Caco-2 (cell line): ENCODE measurements around the gene ATP1A4. TPM values are rescaled to one million over a fixed set of nuclear protein-coding genes. Genes with fewer than 3 reads are reported as not detected.

Source experiments
- BruUV-seq: library from RNA; stranded (reverse); fragments of 400-500 nt; replicated peaks from 2 replicates; lab custom pipeline; 2021; lab: Mats Ljungman, UMichigan
- CTCF ChIA-PET: fragments of 300-600 bp; sonication (Branson Sonifier 250); formaldehyde crosslinking; loops from one replicate; lab custom pipeline; 2022; ENCODE audit warnings: antibody characterized with exemption; lab: Charles Lee
- POLR2A ChIA-PET: fragments of 300-600 bp; sonication (Branson Sonifier 250); formaldehyde crosslinking; loops from one replicate; lab custom pipeline; 2022; ENCODE audit warnings: antibody characterized with exemption; lab: Charles Lee
- DNase-seq, 2 experiments: peaks; one replicate each; pipeline versions ENCODE4 v3.0.0 to v3.0.0-alpha.2; 2020 to 2022
- H3K27me3 ChIP-seq: replicated peaks from 2 replicates; pipeline ENCODE4 v1.6.0; 2011; ENCODE audit warnings: low read length; ENCODE audit not compliant: control insufficient read depth, insufficient read depth
- H3K36me3 ChIP-seq: 2 replicates; pipeline ENCODE4 v1.5.1; 2011; ENCODE audit warnings: low read length; ENCODE audit not compliant: control insufficient read depth, insufficient read depth
- H3K4me1 ChIP-seq: fragments of 250-450 bp; sonication (Bioruptor Pico); 2 replicates; pipeline ENCODE4 v1.5.1; 2020; ENCODE audit warnings: mild to moderate bottlenecking
- H3K4me3 ChIP-seq: 2 replicates; pipeline ENCODE4 v1.5.1; 2011; ENCODE audit warnings: low read depth, mild to moderate bottlenecking, control low read depth, low read length
- H3K9me3 ChIP-seq: fragments of 250-450 bp; sonication (Bioruptor Pico); 2 replicates; pipeline ENCODE4 v1.5.1; 2020; ENCODE audit warnings: mild to moderate bottlenecking, moderate library complexity
- H3K27ac Mint-ChIP-seq: one replicate; pipeline ENCODE4 v1.8.0; 2022; ENCODE audit warnings: mixed read lengths; ENCODE audit not compliant: unreplicated experiment
- H3K27me3 Mint-ChIP-seq: one replicate; pipeline ENCODE4 v1.8.0; 2022; ENCODE audit warnings: mixed read lengths; ENCODE audit not compliant: insufficient read depth, unreplicated experiment
- H3K36me3 Mint-ChIP-seq: one replicate; pipeline ENCODE4 v1.8.0; 2022; ENCODE audit warnings: mild to moderate bottlenecking, mixed read lengths; ENCODE audit not compliant: insufficient read depth, unreplicated experiment
- H3K4me1 Mint-ChIP-seq: one replicate; pipeline ENCODE4 v1.8.0; 2022; ENCODE audit warnings: low read depth, mixed read lengths; ENCODE audit not compliant: unreplicated experiment
- H3K4me3 Mint-ChIP-seq: one replicate; pipeline ENCODE4 v1.8.0; 2022; ENCODE audit warnings: mild to moderate bottlenecking, moderate library complexity, mixed read lengths; ENCODE audit not compliant: unreplicated experiment
- H3K9me3 Mint-ChIP-seq: one replicate; pipeline ENCODE4 v1.8.0; 2022; ENCODE audit warnings: mixed read lengths; ENCODE audit not compliant: unreplicated experiment
- CTCF ChIP-seq, 2 experiments: fragments of 200-600 bp in 1 of 2; IDR thresholded peaks; 1 replicate in 1 of 2; 2 replicates in 1 of 2; pipeline versions ENCODE4 v1.5.1 to v1.8.0; 2011 to 2022; ENCODE audit warnings: antibody characterized with exemption in 1 of 2, control low read depth in 1 of 2, inconsistent platforms in 1 of 2, low read depth in 1 of 2, low read length in 1 of 2, mild to moderate bottlenecking in 1 of 2, moderate library complexity in 1 of 2; ENCODE audit not compliant: insufficient read depth in 1 of 2, severe bottlenecking in 1 of 2, unreplicated experiment in 1 of 2
- intact Hi-C: fragments of 100-400 bp; cut with micrococcal nuclease; formaldehyde crosslinking; loops from one replicate; pipeline ENCODE4 v1.10.0; 2022; ENCODE audit not compliant: unreplicated experiment
- total RNA-seq: library from RNA; stranded (reverse); gene quantifications from 2 replicates; pipeline ENCODE4 v1.2.3, GENCODE V29; 2022

ATP1A4 gene
- total RNA-seq, 1 experiment from 2014 or later: not detected

- no peaks in the 10 kb centered on the region for H3K4me1 Mint-ChIP-seq
- H3K36me3 Mint-ChIP-seq: no peaks in the 10 kb centered on the region
- no peaks in the 10 kb centered on the region for H3K27me3 Mint-ChIP-seq
- H3K4me1 ChIP-seq: peaks cover 17% of the 10 kb centered on the region
- ChIA-PET POLR2A (no interaction called here), CTCF (interaction anchor here (0.6 to 3.5 kb wide), 28 partner anchors 8 to 249 kb away, joined by 3 to 106 read pairs (median 5); partner anchors contain the start of genes DCAF8, IGSF8, IGSF9 and PEA15)
- H3K9me3 Mint-ChIP-seq: no peaks in the 10 kb centered on the region
- H3K27ac Mint-ChIP-seq: no peak overlapping the region
- intact Hi-C loops: loop anchor here (1.0 to 2.0 kb wide), 6 partner anchors 25 to 182 kb away; no protein-coding TSS in a partner anchor
- DNase-seq: no peak
- TF ChIP-seq CTCF (IDR thresholded peaks at IDR 0.05; ENCODE audit: insufficient read depth in 1 of 2, low read depth in 1 of 2, low read length in 1 of 2, severe bottlenecking in 1 of 2, unreplicated experiment in 1 of 2): no peak
- H3K4me3 ChIP-seq: no peak overlapping the region
- no peaks in the 10 kb centered on the region for H3K27me3 ChIP-seq
- no peaks in the 10 kb centered on the region for H3K9me3 ChIP-seq
- no peaks in the 10 kb centered on the region for H3K36me3 ChIP-seq
- no peak overlapping the region for H3K4me3 Mint-ChIP-seq
- BruUV-seq: no TSS peak
Measured at GRCh38 chr1:160193832-160194736, 42.7 kb downstream of the ATP1A4 start.

GRCh38 chr1:160194737-160195059, 43.3 kb downstream of the ATP1A4 start:
- H3K4me3 Mint-ChIP-seq: no peak overlapping the region
- no peak for DNase-seq
- no peaks in the 10 kb centered on the region for H3K4me1 Mint-ChIP-seq
- H3K4me3 ChIP-seq: no peak overlapping the region
- intact Hi-C loops: no loop called here
- no peaks in the 10 kb centered on the region for H3K9me3 Mint-ChIP-seq
- peaks cover 17% of the 10 kb centered on the region for H3K4me1 ChIP-seq
- H3K27me3 ChIP-seq: no peaks in the 10 kb centered on the region
- no peaks in the 10 kb centered on the region for H3K36me3 Mint-ChIP-seq
- POLR2A ChIA-PET: no interaction called here
- H3K9me3 ChIP-seq: no peaks in the 10 kb centered on the region
- no peak overlapping the region for H3K27ac Mint-ChIP-seq
- no peaks in the 10 kb centered on the region for H3K36me3 ChIP-seq
- TF ChIP-seq CTCF (IDR thresholded peaks at IDR 0.05; ENCODE audit: insufficient read depth in 1 of 2, low read depth in 1 of 2, low read length in 1 of 2, severe bottlenecking in 1 of 2, unreplicated experiment in 1 of 2): no peak
- no peaks in the 10 kb centered on the region for H3K27me3 Mint-ChIP-seq
- BruUV-seq: no TSS peak
- CTCF ChIA-PET: no interaction called here

GRCh38 chr1:160196143-160196542, 44.7 kb downstream of the ATP1A4 start:
- BruUV-seq: no TSS peak
- no peaks in the 10 kb centered on the region for H3K27me3 ChIP-seq
- Mint-ChIP-seq H3K27ac (no peak overlapping the region), H3K4me1 (no peaks in the 10 kb centered on the region), H3K9me3 (no peaks in the 10 kb centered on the region), H3K4me3 (no peak overlapping the region), H3K36me3 (no peaks in the 10 kb centered on the region), H3K27me3 (no peaks in the 10 kb centered on the region)
- ChIA-PET POLR2A (no interaction called here), CTCF (interaction anchor here (0.7 kb wide), 1 partner anchor 24 kb away, joined by 4 read pairs; no protein-coding TSS in a partner anchor)
- H3K36me3 ChIP-seq: no peaks in the 10 kb centered on the region
- TF ChIP-seq CTCF (IDR thresholded peaks at IDR 0.05; ENCODE audit: insufficient read depth in 1 of 2, low read depth in 1 of 2, low read length in 1 of 2, severe bottlenecking in 1 of 2, unreplicated experiment in 1 of 2): no peak
- H3K9me3 ChIP-seq: no peaks in the 10 kb centered on the region
- no peak overlapping the region for H3K4me3 ChIP-seq
- intact Hi-C loops: no loop called here
- peaks cover 17% of the 10 kb centered on the region for H3K4me1 ChIP-seq
- no peak for DNase-seq
